Kidney (tissue), 14 donors: ENCODE results near the gene COPZ2. TPM values are rescaled to one million over a fixed set of nuclear protein-coding genes. Genes with fewer than 3 reads are reported as not detected.

Experiments used
- DNase-seq, 5 donors: peaks; one replicate each; pipeline ENCODE4 v3.0.0-alpha.2; 2013 to 2020
- FAIRE-seq: peaks from 2 replicates; lab custom pipeline; 2012; peaks lifted over from hg19 to GRCh38; lab: Jason Lieb, UNC
- H3K27ac ChIP-seq, 2 donors: one replicate each; pipeline ENCODE4 v1.7.0; 2013; ENCODE audit warnings: low read depth in 2 of 2, low read length in 2 of 2, inconsistent platforms in 1 of 2
- H3K27me3 ChIP-seq: one replicate; pipeline ENCODE4 v1.7.1; 2013; ENCODE audit warnings: low read length, inconsistent platforms; ENCODE audit not compliant: control insufficient read depth, insufficient read depth
- H3K36me3 ChIP-seq, 3 donors: one replicate each; pipeline versions ENCODE4 v1.7.0 to v1.7.1; 2013; ENCODE audit warnings: low read length in 3 of 3, control low read depth in 1 of 3, inconsistent platforms in 1 of 3; ENCODE audit not compliant: insufficient read depth in 3 of 3, control insufficient read depth in 2 of 3
- H3K4me1 ChIP-seq, 3 donors: one replicate each; pipeline versions ENCODE4 v1.7.0 to v1.7.1; 2013; ENCODE audit warnings: low read length in 3 of 3, inconsistent platforms in 1 of 3, low read depth in 1 of 3; ENCODE audit not compliant: control insufficient read depth in 2 of 3, insufficient read depth in 2 of 3
- H3K4me3 ChIP-seq, 3 donors: one replicate each; pipeline versions ENCODE4 v1.7.0 to v1.8.1; 2013; ENCODE audit warnings: low read length in 3 of 3, control low read depth in 1 of 3, inconsistent platforms in 1 of 3
- H3K9ac ChIP-seq, 3 donors: one replicate each; pipeline versions ENCODE4 v1.7.0 to v1.7.1; 2013; ENCODE audit warnings: low read length in 3 of 3, control low read depth in 1 of 3, inconsistent platforms in 1 of 3
- H3K9me3 ChIP-seq, 3 donors: one replicate each; pipeline versions ENCODE4 v1.7.0 to v1.7.1; 2013; ENCODE audit warnings: low read length in 3 of 3, control low read depth in 1 of 3, inconsistent platforms in 1 of 3; ENCODE audit not compliant: control insufficient read depth in 2 of 3, insufficient read depth in 1 of 3
- CTCF ChIP-seq: IDR thresholded peaks from 3 replicates; pipeline ENCODE4 v1.5.1; 2012; ENCODE audit warnings: mild to moderate bottlenecking, moderate library complexity, borderline replicate concordance; ENCODE audit not compliant: insufficient read depth; ENCODE audit errors: extremely low read depth
- intact Hi-C: fragments of 100-400 bp; cut with DNase I; formaldehyde crosslinking; loops from one replicate; pipeline ENCODE4 v1.11.1; 2022
- polyA plus RNA-seq: library from polyadenylated mRNA; stranded (reverse); fragments of 350-450 nt; fragmentation: Illumina TruSeq; extraction: RNeasy Lipid Tissue Mini Kit (QIAGEN cat#74804); gene quantifications from one replicate; pipeline ENCODE4 v1.2.3, GENCODE V29; 2014; ENCODE audit warnings: low read depth, low replicate concordance; ENCODE audit not compliant: insufficient read depth
- total RNA-seq: library from RNA; stranded (reverse); fragmentation: NEBNext Ultra II Directional; extraction: Animal tissue kit (Norgen Biotek cat#: 25700); gene quantifications from one replicate; pipeline ENCODE4 v1.2.1, GENCODE V29; 2021
- donor health status: control.
- donor health status: control.
- donor health status: control.
- donor health status: control.
- donor health status: control.
- donor health status: DM: yes; HTN: yes; CAD: no.
- donor health status: Normal renal cell carcinoma (clear cell type).

Gene COPZ2
- total and polyA plus RNA-seq, 2 donors from 2014 or later = 24.9 to 38.2 TPM

DNA sequence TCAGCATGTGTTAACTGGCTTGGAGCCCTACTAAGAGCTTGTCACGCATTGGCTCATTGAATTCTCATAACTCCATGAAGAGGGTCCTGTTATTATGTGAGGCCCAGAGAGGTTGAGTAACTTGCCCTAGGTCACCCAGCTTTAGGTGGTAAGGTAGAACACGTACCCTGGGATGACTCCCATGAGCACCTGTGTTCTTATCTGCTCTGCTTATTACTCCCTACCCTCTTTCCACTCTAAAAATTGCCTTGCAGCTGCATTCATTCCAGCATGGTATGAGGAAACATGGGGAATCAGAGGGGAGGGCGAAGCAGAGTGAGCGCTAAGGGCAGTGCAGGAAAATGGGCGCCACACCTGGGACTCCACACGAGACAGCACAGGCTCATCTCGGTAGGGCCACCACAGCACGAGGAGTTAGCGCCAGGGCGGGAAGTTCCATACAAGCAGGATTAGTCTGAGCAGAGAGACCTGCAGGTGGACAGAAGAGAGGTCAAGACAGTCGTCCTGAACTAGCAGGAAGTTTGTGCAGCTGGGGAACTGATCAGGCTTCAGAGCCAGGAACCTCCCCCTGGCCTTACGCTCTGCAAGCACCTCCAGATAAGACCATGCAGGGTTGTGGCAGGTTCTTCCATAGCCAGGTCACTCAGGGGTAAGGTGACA, 10.1 kb downstream of the COPZ2 start:
- intact Hi-C loops = loop anchor here (10.0 kb wide), 1 partner anchor 107 kb away; no protein-coding TSS in a partner anchor
- no peaks in the 10 kb centered on the region for H3K9me3 ChIP-seq
- no peak overlapping the region for H3K9ac ChIP-seq
- DNase-seq = no peak
- H3K36me3 ChIP-seq = no peaks in the 10 kb centered on the region
- peaks cover 4 to 24% (median 16%) of the 10 kb centered on the region in 3 donors for H3K4me1 ChIP-seq
- FAIRE-seq = no peak
- no peak for TF ChIP-seq CTCF
- no peak overlapping the region for H3K27ac ChIP-seq
- peaks cover 2% of the 10 kb centered on the region for H3K27me3 ChIP-seq
- no peak overlapping the region for H3K4me3 ChIP-seq

GRCh38 chr17:48026502-48027321, 10.9 kb downstream of the COPZ2 start:
- FAIRE-seq (no peak), DNase-seq (peak; percentile 95 to 97 (median 96))
- intact Hi-C loops = loop anchor here (10.0 kb wide), 1 partner anchor 108 kb away; no protein-coding TSS in a partner anchor
- Histone ChIP-seq H3K4me3 (peak overlapping the region in 1 of 3 donors; percentile 66), H3K9ac (peak overlapping the region in 1 of 3 donors; percentile 48), H3K36me3 (no peaks in the 10 kb centered on the region), H3K27me3 (peaks cover 2% of the 10 kb centered on the region), H3K4me1 (peaks cover 4 to 24% (median 16%) of the 10 kb centered on the region in 3 donors), H3K27ac (peak overlapping the region; percentile 23 to 51), H3K9me3 (no peaks in the 10 kb centered on the region)
- TF ChIP-seq CTCF = peak; percentile 96

- DNase-seq = peak in 2 of 5 donors; percentile 38 to 71
Observed at GRCh38 chr17:48025904-48026501, 11.6 kb downstream of the COPZ2 start.

More at GRCh38 chr17:48025904-48026501, 11.6 kb downstream of the COPZ2 start:
- Histone ChIP-seq H3K36me3 (no peaks in the 10 kb centered on the region), H3K27me3 (peaks cover 2% of the 10 kb centered on the region), H3K9me3 (no peaks in the 10 kb centered on the region), H3K27ac (peak overlapping the region; percentile 23 to 77), H3K9ac (peak overlapping the region in 2 of 3 donors; percentile 48 to 63), H3K4me3 (peak overlapping the region; percentile 66 to 96 (median 82)), H3K4me1 (peaks cover 4 to 24% (median 16%) of the 10 kb centered on the region in 3 donors)
- intact Hi-C loops = loop anchor here (10.0 kb wide), 1 partner anchor 109 kb away; no protein-coding TSS in a partner anchor
- no peak for FAIRE-seq
- no peak for TF ChIP-seq CTCF
